Dedifferentiated amniotic fluid mesenchymal stem cell (primary cell): Measurements from ENCODE around the gene PXMP4.

ENCODE experiments used
- DNase-seq: peaks from one replicate; pipeline ENCODE4 v3.0.0-alpha.2; 2016; ENCODE audit errors: extremely low spot score

The PXMP4 gene

DNA sequence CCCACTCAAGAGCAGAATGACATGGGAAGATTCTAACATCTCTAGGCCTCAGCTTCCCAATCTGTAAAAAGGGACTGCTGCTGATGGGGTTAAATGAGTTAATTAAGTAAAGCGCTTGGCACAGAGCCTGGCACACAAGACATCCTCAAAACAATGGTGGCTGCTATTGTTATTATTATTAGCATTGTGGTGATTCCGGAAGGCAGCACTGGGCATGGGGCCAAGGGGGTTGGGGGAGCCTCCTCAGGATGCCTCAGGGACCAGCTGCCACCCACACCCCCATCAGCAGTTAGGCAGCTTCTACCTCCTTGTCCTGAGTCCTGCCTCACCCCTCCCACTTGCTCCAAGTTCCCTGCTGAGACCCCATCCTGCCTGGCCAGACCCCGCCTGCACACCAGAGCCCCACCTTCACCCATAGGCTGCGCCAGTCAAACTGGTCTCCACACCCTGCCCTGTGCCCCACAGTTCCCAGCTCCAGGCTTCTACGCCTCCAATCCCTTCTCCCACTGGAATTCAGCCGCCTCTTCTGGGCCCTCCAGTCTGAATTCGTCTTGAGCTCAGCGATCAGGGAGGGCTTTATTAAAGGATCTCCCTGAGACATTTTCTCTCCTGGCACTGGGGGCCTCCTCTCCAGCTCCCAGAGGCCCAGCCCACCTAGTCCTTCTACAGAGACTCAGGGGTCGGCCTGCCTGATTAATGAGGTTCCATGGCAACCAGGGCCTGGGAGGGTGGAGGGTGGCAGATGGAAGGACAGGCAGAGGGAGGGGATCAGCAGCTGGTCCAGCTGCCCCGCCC, 35.4 kb downstream of the PXMP4 start:
- no peak for DNase-seq

DNA sequence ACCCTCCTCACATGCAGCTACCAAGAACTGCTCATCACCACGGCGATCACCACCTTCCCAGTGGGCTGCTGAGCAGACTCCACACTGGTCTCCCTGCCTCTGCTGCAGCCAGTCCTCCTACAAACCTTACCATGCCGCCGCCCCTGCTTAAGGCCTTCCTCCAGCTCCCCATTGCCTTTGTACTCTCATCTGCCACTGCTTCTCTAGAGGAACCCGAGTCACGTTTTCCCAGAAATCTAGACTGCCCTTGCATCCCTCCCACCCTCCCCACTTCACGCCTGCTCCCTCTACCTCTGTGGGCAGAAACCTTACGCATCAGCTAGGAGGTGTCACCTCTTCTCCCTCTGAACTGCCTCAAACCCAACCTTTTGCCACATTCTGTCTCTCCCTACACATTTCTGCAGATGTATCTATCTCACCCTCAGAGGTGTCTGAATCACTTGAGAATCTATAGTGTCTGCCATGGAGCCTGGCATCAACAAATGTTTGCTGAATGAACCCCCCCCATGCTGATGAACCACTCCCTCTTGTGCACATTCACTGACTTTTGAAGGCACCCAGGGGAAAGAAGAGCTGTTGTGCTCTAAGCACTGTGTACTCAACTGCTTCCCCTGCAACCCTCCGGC, 38.3 kb downstream of the PXMP4 start:
- no peak for DNase-seq

GRCh38 chr20:33681288-33681687, 38.8 kb downstream of the PXMP4 start:
- DNase-seq, result no peak

DNA sequence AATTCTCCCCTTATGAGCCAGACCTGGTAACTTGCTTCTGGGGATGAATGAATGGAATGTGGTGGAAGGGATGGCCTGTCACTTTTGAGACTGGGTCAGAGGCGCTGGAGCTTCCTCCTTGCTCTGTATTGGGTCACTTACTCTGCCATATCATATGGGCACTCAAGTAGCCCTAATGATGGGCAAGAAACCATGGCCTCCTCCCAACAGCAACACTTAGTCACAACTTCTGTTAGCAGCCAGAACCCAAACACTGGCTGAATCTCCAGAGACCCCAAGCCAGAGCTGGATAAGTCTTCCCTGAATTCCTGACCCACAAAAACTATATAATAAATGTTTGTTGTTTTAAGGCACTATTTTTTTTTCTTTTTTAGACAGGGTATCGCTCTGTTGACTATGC, 39.4 kb downstream of the PXMP4 start:
- DNase-seq, result no peak

- no peak for DNase-seq
Measured at GRCh38 chr20:33679758-33680485, 40.2 kb downstream of the PXMP4 start.

GRCh38 chr20:33677991-33678702, 42.0 kb downstream of the PXMP4 start:
- DNase-seq, result no peak

- no peak for DNase-seq
Measured at GRCh38 chr20:33676652-33677645, 43.2 kb downstream of the PXMP4 start.

GRCh38 chr20:33676121-33676520, 44.0 kb downstream of the PXMP4 start:
- no peak for DNase-seq

DNA sequence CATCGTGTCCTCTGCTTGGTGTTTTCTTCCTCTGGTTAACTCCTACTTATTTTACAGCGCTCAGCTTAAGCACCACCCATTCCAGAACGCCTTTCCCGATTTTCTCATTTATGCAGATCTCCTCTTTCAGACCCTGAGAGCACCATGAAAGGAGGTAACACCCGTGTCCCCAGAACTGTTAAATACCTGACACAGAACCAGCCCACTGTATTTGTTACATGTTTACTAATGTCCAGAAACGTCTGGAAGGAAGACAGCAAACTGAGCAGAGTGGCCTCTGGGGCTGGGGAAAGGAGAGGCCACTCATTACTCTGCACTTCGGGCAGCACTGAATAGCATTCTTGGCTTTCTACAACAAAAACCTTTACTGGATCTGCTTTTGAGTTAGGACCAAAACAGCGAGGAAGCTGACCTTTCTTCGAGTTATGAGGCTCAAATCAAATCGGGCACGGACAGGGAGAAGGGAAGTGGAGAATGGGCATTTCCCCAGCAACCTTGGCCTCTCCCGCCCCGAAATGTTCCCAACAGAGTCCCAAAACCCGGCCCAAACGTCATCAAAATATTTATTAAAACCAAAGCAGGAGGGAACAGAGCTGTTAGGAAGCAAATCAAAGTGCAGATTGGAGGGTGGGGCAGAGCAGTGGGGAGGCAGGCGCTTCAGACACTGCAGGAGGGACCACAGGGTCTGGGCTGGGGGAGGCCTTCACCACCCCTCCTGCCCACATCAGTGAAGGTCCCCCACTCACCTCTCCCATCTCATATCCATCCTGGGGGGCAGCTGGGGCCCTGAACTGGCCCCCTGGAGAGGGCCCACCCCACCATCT, 44.8 kb downstream of the PXMP4 start:
- DNase-seq, result no peak

- DNase-seq, result peak; percentile 30
Measured at GRCh38 chr20:33674294-33675135, 45.6 kb downstream of the PXMP4 start, which contains the start of gene NECAB3. Gene NECAB3, minus strand, starts transcription at chr20:33674428. Its CDS starts 76 bp downstream, at chr20:33674352.

GRCh38 chr20:33673410-33674293, 46.5 kb downstream of the PXMP4 start:
- no peak for DNase-seq

GRCh38 chr20:33673114-33673409, 47.0 kb downstream of the PXMP4 start:
- no peak for DNase-seq

GRCh38 chr20:33672426-33673113, 47.5 kb downstream of the PXMP4 start:
- DNase-seq, result no peak

DNA sequence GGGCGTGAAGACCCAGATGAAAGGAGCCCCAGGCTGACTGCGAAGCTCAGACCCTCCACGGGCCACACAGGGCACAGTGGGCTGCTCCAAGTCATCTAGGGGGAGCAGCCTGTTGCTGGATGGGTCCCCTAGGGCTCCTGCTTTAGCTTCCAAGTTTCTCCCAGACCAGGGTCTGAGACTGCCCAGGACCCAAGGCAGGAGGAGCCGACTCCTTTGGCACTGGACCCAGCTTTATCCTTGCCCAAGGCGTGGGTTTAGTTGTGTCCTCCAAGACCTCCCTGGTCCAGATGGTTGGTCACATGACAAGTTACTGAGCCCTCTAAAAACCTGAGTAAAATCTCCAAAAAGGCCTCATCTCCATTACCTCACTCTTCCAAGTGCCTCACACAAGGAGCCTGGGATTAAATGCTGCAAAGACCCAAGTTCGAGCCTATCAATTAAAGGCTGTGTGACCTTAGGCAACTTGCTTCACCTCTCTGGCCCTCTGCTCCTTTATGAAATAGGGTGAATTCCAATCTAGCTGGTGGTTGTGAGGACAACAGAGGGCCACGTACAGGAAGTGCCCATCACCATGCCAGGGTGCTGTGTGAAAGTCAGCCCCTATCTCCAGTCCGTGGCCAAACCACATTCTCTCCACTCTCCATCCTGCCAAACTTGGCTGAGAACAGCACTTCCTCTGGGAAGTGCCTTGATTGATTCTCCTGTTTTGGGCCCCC, 48.4 kb downstream of the PXMP4 start:
- DNase-seq, result no peak

GRCh38 chr20:33670715-33671499, 49.2 kb downstream of the PXMP4 start:
- DNase-seq, result no peak
